EH (cell line): Measurements from ENCODE around the gene FBN2.
A peak's percentile ranks its signal among the peaks of the same experiment; 100 is the strongest.
"Not testable (repeated sequence)": the region's sequence is repeated elsewhere in the genome, so short reads cannot be mapped to it uniquely, and the experiment has no call there.

Source experiments
- DNase-seq: peaks from one replicate; pipeline ENCODE4 v3.0.0-alpha.2; 2015; ENCODE audit warnings: low read depth

The FBN2 gene

DNA sequence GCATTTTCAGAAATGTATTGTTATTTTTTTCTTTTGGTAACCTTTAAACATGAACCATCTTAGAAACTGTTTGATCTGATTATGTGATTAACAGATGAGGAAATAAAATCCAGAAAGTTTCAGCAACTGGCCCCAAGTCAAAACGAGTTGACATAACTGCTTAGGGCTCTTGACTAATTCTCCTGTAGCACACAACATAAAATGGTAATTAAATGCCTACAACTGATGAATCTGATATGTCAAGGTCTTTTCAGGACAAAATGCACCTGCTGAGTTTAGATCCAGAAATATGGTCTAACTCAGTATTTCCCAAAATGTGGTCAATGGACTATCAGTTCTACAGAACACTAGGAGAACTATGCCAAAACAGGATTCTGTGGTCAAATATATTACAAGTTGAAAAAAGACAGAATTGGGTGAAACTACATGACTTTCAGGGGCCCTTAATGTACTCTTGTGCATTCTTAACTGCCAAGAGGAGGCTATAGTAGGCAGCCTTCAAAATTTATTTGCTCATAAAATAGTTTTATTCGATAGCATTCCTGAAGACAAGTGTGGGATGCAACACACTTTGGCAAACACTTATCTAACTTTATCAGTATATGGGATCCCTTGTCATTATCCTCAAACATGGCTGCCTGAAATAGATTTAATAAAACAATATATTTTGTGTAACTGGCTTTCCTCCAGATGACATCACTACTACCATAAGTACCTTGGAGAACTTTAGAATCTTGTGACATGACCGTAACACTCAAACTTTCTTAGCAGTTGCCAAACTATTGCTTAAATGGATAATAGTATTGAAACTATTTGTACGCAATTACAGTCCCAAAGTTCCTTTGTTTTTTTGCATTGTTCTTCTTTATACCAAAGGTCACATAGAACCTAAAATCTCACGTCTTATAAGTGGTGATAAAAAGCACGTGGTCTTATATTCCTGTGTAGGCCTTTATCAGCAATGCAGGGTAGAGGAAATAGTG lies 59.4 kb downstream of the FBN2 start:
- no peak for DNase-seq

- no peak for DNase-seq
Observed at GRCh38 chr5:128477944-128478343, 60.1 kb downstream of the FBN2 start.

GRCh38 chr5:128475693-128476092 lies 62.4 kb downstream of the FBN2 start:
- DNase-seq: no peak

GRCh38 chr5:128472919-128473318 lies 65.1 kb downstream of the FBN2 start:
- DNase-seq: no peak

DNA sequence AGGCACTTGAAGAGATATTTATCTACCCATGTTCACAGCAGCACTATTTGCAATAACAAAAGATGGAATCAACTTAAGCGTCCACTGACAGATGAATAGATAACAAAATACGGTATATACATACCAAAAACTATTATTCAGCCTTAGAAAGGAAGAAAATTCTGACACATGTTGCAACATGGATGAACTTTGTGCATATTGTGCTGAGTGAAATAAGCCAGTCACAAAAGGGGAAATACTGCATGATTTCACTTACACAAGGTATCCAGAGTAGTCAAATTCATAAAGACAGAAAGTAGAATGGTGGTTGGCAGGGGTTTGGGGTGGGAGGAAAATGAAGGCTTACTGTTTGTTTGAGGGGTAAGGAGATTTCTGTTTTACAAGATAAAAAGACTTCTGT lies 66.0 kb downstream of the FBN2 start:
- no peak for DNase-seq

DNA sequence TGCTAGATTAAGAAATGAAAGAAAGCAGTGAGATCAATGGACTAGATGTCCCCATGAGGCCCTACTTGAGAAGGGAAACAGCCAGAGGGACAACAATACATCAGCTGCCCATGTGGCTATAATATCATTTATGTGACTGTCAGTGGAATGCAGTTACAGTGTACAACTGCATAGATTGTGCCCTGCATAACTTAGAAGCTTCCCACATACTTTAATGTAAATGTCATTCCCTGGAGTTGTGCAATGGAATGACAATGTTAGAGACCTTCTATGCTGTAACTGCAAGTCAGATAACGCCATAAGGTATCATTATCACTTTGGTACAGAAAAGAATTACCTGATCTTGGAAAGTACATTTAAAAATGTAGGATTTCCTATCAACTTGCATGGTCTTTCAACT lies 67.4 kb downstream of the FBN2 start:
- DNase-seq: peak; percentile 83

DNA sequence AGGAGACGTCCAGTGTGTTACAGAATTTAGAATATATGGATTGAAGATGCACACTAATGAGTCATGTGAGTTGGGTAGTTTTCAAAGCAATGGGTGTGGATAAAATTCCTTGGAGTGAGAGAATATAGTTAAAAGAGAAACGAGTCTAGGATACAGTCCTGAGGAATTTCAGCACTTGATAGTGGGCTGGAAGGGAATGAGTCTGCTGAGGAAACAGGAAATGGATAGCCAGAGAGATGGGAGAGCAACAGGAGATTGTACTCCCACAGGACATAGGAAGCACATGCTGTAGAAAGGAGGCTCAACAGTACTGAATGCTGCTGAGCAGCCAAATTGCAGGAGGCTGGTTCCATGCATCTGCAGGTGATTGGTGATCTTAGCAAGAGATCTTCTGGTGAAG lies 68.1 kb downstream of the FBN2 start:
- DNase-seq: peak; percentile 72

GRCh38 chr5:128466980-128467379 lies 71.1 kb downstream of the FBN2 start:
- DNase-seq: no peak

GRCh38 chr5:128466554-128466953 lies 71.5 kb downstream of the FBN2 start:
- DNase-seq: no peak

DNA sequence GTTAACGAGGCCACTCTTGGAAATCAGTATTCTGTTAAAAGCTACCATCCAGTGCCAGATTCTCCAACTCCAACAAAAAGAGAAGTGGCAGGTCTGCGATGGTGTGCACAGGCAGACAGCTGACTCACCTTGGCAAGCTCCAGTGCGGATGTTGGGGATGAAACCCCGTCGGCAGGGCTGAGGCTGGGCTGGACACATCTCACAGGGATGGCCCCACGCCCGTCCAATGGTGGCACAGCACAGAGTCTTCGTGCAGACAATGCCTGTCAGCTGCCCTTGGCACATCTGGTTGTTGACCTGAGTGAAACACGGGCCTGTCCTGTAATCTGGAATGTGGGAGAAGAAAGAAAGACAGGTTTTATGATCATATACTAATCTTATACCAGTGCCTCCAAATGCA lies 73.4 kb downstream of the FBN2 start:
- no peak for DNase-seq

DNA sequence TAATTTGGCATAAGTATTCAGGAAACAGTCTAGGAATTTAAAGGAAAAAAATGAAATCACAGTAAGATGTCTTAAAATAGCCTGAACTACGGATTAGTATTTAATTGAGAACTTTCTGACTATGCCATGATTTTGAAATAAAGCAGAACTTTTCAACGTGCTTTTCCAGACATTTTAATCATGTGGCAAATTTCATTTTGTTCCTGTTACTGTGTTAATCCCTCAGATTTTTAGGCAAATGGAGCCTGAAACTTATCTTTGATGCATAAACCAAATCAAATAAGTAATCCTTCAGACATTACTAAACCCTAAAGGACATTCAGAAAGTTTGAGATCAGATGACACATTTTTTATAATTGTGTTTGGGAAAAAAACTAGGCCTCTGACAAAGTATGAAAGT lies 75.7 kb downstream of the FBN2 start:
- DNase-seq: peak; percentile 27

GRCh38 chr5:128457147-128457915 lies 80.7 kb downstream of the FBN2 start:
- DNase-seq: not testable (repeated sequence)

- DNase-seq: no peak
Observed at GRCh38 chr5:128455841-128456361, 82.1 kb downstream of the FBN2 start.

GRCh38 chr5:128453121-128453520 lies 84.9 kb downstream of the FBN2 start:
- no peak for DNase-seq

DNA sequence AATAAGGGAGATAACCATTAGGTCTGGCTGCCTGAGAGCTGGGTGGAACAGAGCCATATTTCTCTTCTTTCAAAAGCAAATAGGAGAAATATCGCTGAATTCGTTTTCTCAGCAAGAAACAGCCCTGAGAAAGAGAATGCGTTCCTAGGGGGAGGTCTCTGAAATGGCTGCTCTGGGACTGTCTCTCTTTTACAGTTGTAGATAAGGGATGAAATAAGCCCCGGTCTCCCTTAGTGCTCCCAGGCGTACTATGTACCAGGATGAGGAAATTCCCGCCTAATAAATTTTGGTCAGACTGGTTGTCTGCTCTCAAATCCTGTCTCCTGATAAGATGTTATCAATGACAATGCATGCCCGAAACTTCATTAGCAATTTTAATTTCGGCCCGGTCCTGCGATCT lies 90.8 kb downstream of the FBN2 start:
- not testable (repeated sequence) for DNase-seq

- DNase-seq: no peak
Observed at GRCh38 chr5:128441941-128442350, 96.1 kb downstream of the FBN2 start.

GRCh38 chr5:128441165-128441564 lies 96.9 kb downstream of the FBN2 start:
- DNase-seq: no peak

DNA sequence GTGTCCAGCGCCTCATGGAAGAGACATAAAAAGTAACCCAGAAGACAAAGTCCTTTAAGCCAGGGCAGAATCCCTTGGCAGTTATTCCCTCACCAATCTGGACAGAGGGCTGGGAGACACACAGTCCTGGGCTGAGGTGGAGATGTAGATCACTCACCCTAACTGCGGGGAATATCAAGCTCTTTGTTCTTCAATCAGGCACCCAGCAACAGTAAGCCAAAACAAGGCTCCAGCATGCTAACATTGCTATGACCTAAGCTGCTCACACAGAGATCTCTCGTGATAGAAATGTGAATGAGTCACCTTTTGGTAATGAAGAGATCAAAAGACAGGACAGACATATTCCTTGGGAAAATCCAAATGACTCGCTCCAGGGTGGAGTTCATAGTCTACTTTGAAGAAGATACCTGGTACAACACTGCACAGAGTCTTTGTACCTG lies 101.3 kb downstream of the FBN2 start:
- peak; percentile 81 for DNase-seq

- DNase-seq: no peak
Observed at GRCh38 chr5:128435861-128436260, 102.2 kb downstream of the FBN2 start.

GRCh38 chr5:128434993-128435392 lies 103.1 kb downstream of the FBN2 start:
- no peak for DNase-seq

GRCh38 chr5:128432913-128433440 lies 105.1 kb downstream of the FBN2 start:
- DNase-seq: no peak

DNA sequence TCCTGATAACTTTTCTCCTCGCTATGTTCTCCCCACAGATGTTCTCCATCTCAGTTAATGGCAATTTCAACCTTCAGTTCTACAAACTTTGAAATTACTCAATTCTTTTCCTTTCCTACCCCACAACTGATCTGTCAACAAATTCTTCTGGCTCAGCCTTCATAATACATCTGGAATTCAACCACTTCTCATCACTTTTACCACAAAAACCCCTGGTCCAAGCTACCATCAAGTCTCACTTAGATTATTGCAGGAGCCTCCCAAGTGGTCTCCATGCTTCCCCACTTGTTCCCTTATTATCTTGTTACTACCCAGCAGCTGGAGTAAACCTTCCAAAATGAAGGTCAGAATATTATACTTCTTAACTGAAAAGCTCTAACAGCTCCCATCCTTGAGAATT lies 110.1 kb downstream of the FBN2 start:
- DNase-seq: no peak
